ENCODE results near the gene DTD1. TPM values are rescaled to one million over a fixed set of nuclear protein-coding genes. Genes with fewer than 3 reads are reported as not detected.

The DTD1 gene
- total and polyA plus RNA-seq, 2 of the 13 experiments (the other 11 are each of a cell fraction or from before 2014, with no cell fraction given), result 41.2 to 79.3 TPM

- TF ChIP-seq FOXK1 (CRISPR knock-in tag; IDR thresholded peaks at IDR 0.05; ENCODE audit: borderline replicate concordance, low read depth) (peak; percentile 50; the same call in 1 of the 2 replicates), PRMT3 (CRISPR knock-in tag; IDR thresholded peaks at IDR 0.05; ENCODE audit: borderline replicate concordance, low read depth) (peak; percentile 72; the same call in 1 of the 2 replicates), ARHGAP35 (CRISPR knock-in tag; IDR thresholded peaks at IDR 0.05; ENCODE audit: borderline replicate concordance) (0 out of 2 replicates have a peak, but pooled peaks have one; percentile 1), TCF7 (IDR thresholded peaks at IDR 0.05; ENCODE audit: low read depth) (peak; percentile 15; the same call in 1 of the 2 replicates), FLYWCH1 (CRISPR knock-in tag; IDR thresholded peaks at IDR 0.05) (0 out of 2 replicates have a peak, but pooled peaks have one; percentile 31), ZNF766 (CRISPR knock-in tag; IDR thresholded peaks at IDR 0.05; ENCODE audit: borderline replicate concordance) (peak; percentile 93), ZNF124 (CRISPR knock-in tag; IDR thresholded peaks at IDR 0.05) (peak; percentile 31; the same call in 1 of the 2 replicates), KDM5B (CRISPR knock-in tag; IDR thresholded peaks at IDR 0.05; ENCODE audit: borderline replicate concordance) (peak; percentile 71; the same call in 1 of the 2 replicates), GATAD1 (CRISPR knock-in tag; IDR thresholded peaks at IDR 0.05) (peak; percentile 69; the same call in 1 of the 2 replicates), ZNF724P (CRISPR knock-in tag; IDR thresholded peaks at IDR 0.05; ENCODE audit: borderline replicate concordance) (peak; percentile 75; the same call in 1 of the 2 replicates), JUN (CRISPR knock-in tag; IDR thresholded peaks at IDR 0.05) (0 out of 2 replicates have a peak, but pooled peaks have one; percentile 37), ISL2 (CRISPR knock-in tag; IDR thresholded peaks at IDR 0.05) (peak; percentile 36; the same call in 1 of the 2 replicates), AFF4 (CRISPR knock-in tag; IDR thresholded peaks at IDR 0.05) (no peak), ZNF275 (CRISPR knock-in tag; IDR thresholded peaks at IDR 0.05; ENCODE audit: borderline replicate concordance) (peak; percentile 51; the same call in 1 of the 2 replicates), KLF12 (CRISPR knock-in tag; IDR thresholded peaks at IDR 0.05; ENCODE audit: borderline replicate concordance) (peak; percentile 98), BHLHE40 (IDR thresholded peaks at IDR 0.05; ENCODE audit: low read length) (peak; percentile 95)
These were observed at the start of gene DTD1 (continued) for GRCh38 chr20:18587665-18588573.
